GM13976 (cell line): ENCODE data around the gene PLCH2.

Experiments used
- DNase-seq: peaks from one replicate; pipeline ENCODE4 v3.0.0; 2012; ENCODE audit warnings: low spot score
- CTCF ChIP-seq: IDR thresholded peaks from 2 replicates; pipeline ENCODE4 v1.5.1; 2012; ENCODE audit warnings: borderline replicate concordance, mild to moderate bottlenecking; ENCODE audit not compliant: insufficient read depth; ENCODE audit errors: extremely low read depth, missing control alignments, control extremely low read depth
- in situ Hi-C: fragments of 300-500 bp; cut with MboI; formaldehyde crosslinking; loops from one replicate; pipeline ENCODE4 v1.12.0; 2022; ENCODE audit warnings: low sequenced_read_pairs, mixed read lengths, inconsistent platforms; ENCODE audit not compliant: unreplicated experiment

The PLCH2 gene

GRCh38 chr1:2433936-2434655 lies 42.0 kb upstream of the PLCH2 start:
- TF ChIP-seq CTCF = no peak
- no peak for DNase-seq
- in situ Hi-C loops = no loop called here

- no peak for TF ChIP-seq CTCF
- in situ Hi-C loops = no loop called here
- no peak for DNase-seq
Measured at GRCh38 chr1:2435091-2435490, 41.0 kb upstream of the PLCH2 start.

- in situ Hi-C loops = no loop called here
- no peak for TF ChIP-seq CTCF
- DNase-seq = no peak
Measured at GRCh38 chr1:2435746-2436355, 40.2 kb upstream of the PLCH2 start.

GRCh38 chr1:2436876-2437275 lies 39.2 kb upstream of the PLCH2 start:
- TF ChIP-seq CTCF = no peak
- no peak for DNase-seq
- in situ Hi-C loops = no loop called here

GRCh38 chr1:2437617-2438016 lies 38.5 kb upstream of the PLCH2 start:
- TF ChIP-seq CTCF = no peak
- no peak for DNase-seq
- in situ Hi-C loops = no loop called here

GRCh38 chr1:2438038-2438437 lies 38.1 kb upstream of the PLCH2 start:
- no peak for DNase-seq
- in situ Hi-C loops = no loop called here
- TF ChIP-seq CTCF = no peak
